ENCODE measurements around the gene TMPRSS2.

GRCh38 chr21:41499920-41500319, 8.0 kb downstream of the TMPRSS2 start:
- no peak for TF ChIP-seq REST (IDR thresholded peaks at IDR 0.05; ENCODE audit: low read depth)
- no peak for TF ChIP-seq POLR2AphosphoS5 (IDR thresholded peaks at IDR 0.05; ENCODE audit: low read depth, low read length)
- no peak for TF ChIP-seq SIN3A (IDR thresholded peaks at IDR 0.05; ENCODE audit: low read depth)
- no peak for TF ChIP-seq CTCF (IDR thresholded peaks at IDR 0.05 in 2 of 3, conservative IDR thresholded peaks at IDR 0.05 in 1 of 3; ENCODE audit: borderline replicate concordance in 1 of 3, insufficient read depth in 1 of 3, low read depth in 2 of 3, low read length in 2 of 3)
- no peak for TF ChIP-seq TCF7L2 (IDR thresholded peaks at IDR 0.05; ENCODE audit: borderline replicate concordance, extremely low read depth, insufficient read depth, insufficient read length)
- TF ChIP-seq EZH2phosphoT487 (IDR thresholded peaks at IDR 0.05; ENCODE audit: borderline replicate concordance), result no peak
- TF ChIP-seq ATF3 (IDR thresholded peaks at IDR 0.05), result no peak
- TF ChIP-seq RAD21 (IDR thresholded peaks at IDR 0.05; ENCODE audit: low read depth), result no peak
- no peak for TF ChIP-seq MAX (IDR thresholded peaks at IDR 0.05)
- TF ChIP-seq CEBPB (IDR thresholded peaks at IDR 0.05; ENCODE audit: low read depth), result no peak
- no peak for TF ChIP-seq EGR1 (IDR thresholded peaks at IDR 0.05; ENCODE audit: low read depth)

Measured in HCT116 (cell line).